NCI-H2029 (cell line): ENCODE measurements around the gene CAMTA1.
"Not testable (repeated sequence)": the region's sequence is repeated elsewhere in the genome, so short reads cannot be mapped to it uniquely, and the experiment has no call there.

ENCODE experiments used
- DNase-seq: peaks from one replicate; lab custom pipeline; 2025; lab: John Stamatoyannopoulos, UW

CAMTA1 gene

DNA sequence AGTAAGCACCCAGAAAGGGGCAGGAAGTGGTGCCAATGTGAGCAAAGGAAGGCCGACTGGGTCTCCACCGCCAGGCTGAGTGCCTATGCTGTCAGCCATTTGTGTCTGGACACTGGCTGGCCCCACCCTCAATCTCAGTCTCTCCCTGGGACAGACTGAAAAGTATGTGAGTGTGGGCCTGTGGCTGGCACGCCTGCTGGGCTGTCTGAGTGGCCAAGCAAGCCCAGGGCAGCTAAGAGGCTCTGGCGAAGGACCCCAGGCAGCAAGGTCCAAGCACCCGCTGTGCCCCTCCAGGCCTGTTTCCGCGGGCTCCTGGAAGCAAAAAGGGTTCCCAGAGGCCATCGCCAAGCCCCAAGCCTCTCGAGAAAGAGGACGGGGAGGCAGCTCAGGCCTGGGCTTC, 892.6 kb downstream of the CAMTA1 start:
- DNase-seq, result no peak

GRCh38 chr1:7678491-7679158, 893.4 kb downstream of the CAMTA1 start:
- no peak for DNase-seq

- no peak for DNase-seq
Measured at GRCh38 chr1:7679159-7679872, 894.1 kb downstream of the CAMTA1 start.

DNA sequence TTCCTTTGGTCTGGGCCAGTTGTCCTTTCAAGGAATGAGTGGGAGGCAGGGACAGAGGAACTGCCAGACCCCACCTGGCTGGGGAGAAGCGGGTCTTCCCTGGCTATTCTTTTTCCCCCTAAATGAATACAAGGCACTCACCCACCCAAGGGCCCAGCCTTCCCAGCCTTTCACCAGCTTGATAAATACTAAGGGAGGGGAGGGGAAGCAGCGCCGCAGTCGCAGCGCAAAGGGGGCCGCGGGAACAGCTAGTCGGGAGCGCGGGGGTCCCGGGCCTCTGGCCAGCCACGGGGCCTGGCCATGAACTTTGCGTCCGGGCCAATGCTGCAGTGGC, 894.6 kb downstream of the CAMTA1 start:
- DNase-seq, result no peak

- no peak for DNase-seq
Measured at GRCh38 chr1:7680207-7680954, 895.1 kb downstream of the CAMTA1 start.

DNA sequence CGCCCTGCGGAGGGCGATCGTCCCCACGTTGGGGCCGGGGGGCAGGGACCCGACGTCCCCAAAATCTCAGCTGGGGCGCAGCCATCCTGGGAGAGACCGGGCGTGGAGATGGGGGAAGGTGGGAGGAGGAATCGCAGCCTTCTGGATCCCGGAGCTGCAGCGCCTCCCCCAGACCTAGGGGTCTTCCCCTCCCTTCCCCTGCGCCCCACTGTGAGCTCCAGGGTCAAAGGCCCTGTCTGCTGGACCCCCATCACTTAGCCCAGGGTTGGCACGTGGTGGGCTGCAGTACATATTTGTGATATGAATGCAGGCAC, 895.7 kb downstream of the CAMTA1 start:
- no peak for DNase-seq

GRCh38 chr1:7681401-7681800, 896.1 kb downstream of the CAMTA1 start:
- no peak for DNase-seq

GRCh38 chr1:7683521-7683920, 898.3 kb downstream of the CAMTA1 start:
- no peak for DNase-seq

DNA sequence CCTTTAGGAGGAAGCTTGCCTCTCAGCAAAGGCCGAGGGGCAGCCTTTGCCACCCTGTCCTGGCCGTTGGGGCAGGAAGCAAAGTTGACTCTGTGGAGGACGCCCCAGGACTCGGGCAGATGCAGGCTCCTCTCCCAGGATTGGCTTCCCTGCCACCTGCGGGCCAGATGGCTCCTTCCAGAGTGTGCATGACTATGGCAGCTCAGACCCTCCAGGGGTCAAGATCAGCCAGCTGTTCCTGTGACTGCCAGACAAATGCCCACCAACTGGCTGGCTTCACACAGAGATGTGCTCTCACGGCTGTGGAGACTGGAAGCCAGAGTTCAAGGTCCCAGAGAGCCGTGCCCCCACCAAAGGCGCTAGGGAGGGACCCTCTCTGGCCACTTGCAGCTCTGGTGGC, 898.9 kb downstream of the CAMTA1 start:
- DNase-seq, result no peak

DNA sequence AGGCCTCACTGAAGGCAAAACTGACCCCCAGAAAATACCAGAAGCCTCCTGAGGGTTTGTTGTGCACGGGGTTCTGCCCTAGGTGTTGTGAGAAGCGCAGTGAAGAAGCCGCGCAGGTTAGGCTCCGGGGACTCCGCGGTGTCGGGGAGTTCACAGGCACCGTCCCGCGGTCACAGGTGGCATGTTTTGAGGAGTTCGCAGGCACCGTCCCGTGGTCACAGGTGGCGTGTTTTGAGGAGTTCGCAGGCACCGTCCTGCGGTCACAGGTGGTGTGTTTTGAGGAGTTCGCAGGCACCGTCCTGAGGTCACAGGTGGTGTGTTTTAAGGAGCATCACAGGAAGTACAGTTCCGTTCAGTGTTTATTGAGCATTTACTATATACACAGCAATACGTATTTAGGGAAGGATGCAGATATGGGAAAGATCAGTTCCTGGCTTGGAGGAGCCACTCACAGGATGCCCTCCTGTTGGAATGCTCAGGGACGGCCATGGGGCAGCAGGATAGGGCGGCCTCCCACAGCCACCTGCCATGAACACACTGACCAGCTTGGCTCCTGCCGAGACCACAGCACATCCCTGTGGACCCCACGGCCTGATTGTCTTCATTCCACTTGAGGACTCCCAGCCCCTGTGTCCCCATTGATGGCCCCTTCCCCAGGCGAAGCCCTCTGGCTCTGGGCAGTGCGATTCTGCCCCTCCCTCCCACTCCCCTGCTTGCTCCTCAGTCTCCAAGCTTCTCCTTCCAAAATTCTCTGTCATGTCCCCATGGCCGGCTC, 899.8 kb downstream of the CAMTA1 start:
- no peak for DNase-seq

- DNase-seq, result no peak
Measured at GRCh38 chr1:7686301-7686850, 901.1 kb downstream of the CAMTA1 start.

DNA sequence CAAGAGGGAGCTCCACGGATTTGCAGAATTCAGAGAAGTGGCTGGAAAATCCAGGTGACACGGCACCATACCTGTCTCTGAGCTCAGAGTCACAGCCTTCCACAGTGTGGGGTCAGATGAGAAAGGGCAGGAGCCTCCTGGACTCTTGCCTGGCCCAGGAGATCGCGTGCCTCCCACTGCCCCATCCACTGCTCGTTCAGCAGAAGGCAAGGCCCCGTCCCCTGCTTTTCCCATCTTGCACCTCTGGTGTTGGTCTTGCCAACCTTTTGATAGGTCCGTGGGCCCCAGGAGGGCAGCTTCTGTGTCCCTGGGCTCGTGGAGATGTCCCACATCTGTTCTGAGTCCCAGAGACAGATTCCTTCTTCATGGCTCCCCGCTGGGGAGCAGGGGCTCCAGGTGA, 902.2 kb downstream of the CAMTA1 start:
- no peak for DNase-seq

DNA sequence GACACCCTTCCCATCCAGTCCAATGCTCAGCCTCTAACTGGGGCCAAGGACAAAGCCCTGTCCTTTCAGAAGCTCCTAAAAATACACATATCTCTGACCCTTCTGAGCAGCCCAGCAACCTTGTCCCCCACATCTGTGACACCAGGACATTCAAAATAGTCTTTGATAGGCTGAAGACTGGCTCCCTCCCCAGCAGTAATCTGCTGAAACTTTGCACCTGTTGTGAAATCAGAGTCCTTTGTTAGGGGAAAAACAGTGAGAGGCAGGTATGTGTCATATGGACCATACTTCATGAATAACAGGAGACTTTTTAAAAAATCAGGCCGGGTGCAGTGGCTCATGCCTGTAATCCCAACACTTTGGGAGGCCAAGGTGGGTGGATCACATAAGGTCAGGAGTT, 903.4 kb downstream of the CAMTA1 start:
- DNase-seq, result no peak

DNA sequence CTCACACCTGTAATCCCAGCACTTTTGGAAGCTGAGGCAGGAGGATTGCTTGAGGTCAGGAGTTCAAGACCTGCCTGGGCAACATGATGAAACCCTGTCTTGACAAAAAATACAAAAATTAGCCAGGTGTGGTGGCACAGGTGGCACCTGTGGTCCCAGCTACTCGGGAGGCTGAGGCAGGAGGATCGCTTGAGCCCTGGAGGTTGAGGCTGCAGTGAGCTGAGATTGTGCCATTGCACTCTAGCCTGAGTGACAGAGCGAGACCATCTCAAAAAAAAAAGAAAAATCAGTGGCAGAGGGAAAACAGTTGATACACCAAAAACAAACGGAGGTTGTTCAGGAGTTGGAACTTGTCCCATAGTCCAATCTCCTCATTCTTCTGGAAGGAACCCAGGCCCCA, 904.1 kb downstream of the CAMTA1 start:
- not testable (repeated sequence) for DNase-seq

DNA sequence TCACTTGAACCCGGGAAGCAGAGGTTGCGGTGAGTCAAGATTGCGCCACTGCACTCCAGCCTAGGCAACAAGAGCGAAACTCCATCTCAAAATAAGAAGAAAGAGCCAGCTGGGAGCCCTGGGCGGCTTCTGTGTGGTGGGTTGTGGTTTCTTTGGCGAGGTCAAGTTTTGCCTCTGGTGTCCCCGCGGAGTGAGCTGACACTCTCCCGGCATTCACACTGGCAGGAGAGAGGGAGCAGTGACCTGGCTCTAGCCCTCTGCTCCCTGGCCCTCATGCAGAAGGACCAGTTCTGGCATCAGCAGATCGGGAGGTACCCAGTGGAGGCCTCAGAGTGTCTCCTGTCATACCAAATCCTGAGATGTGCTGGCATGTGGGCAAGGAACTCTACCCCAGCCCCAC, 904.8 kb downstream of the CAMTA1 start:
- DNase-seq, result no peak

GRCh38 chr1:7690496-7691182, 905.4 kb downstream of the CAMTA1 start:
- no peak for DNase-seq

- DNase-seq, result no peak
Measured at GRCh38 chr1:7691576-7691975, 906.3 kb downstream of the CAMTA1 start.

DNA sequence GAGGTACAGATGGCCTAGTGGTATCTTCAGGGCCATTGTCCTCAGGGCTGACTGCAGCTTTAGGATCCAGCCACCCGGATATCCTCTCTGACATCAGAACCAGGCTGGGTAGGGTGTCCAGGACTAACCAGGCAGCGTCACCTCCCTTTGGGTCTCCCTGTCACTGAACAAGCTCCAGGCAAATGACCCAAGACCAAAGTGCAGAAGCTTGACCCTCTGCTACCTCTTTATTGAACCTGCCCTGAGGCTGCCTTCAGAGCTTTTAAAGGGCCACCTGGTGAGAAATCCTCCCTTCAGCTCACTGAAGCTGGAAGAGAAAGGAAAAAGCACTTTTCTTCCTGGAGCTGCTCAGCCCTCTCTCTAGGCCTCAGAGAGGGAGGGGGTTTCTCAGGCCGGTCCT, 906.8 kb downstream of the CAMTA1 start:
- DNase-seq, result no peak

DNA sequence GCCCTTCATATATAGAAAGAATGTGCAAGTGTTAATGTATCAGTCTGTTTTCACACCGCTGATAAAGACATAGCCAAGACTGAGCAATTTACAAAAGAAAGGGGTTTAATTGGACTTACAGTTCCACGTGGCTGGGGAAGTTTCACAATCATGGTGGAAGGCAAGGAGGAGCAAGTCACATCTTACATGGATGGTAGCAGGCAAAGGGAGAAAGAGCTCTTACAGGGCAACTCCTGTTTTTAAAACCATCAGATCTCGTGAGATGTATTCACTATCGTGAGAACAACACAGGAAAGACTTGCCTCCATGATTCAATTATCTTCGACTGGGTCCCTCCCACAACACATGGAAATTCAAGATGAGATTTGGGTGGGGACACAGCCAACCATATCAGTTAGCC, 907.8 kb downstream of the CAMTA1 start:
- DNase-seq, result not testable (repeated sequence)

GRCh38 chr1:7693662-7694061, 908.4 kb downstream of the CAMTA1 start:
- DNase-seq, result no peak

GRCh38 chr1:7694600-7695496, 909.6 kb downstream of the CAMTA1 start:
- no peak for DNase-seq
